ENCODE measurements around the gene SAFB. TPM values are rescaled to one million over a fixed set of nuclear protein-coding genes. Genes with fewer than 3 reads are reported as not detected.

The SAFB gene
- total RNA-seq, 1 donor from 2014 or later = 57.9 TPM

- H4K20me1 ChIP-seq (ENCODE audit: low read depth) = peaks cover 100% of the 10 kb centered on the region
- H3K4me2 ChIP-seq = no peak overlapping the region
- no peaks in the 10 kb centered on the region for H3K27me3 ChIP-seq
- peaks cover 6% of the 10 kb centered on the region for H3K36me3 ChIP-seq
- no peak overlapping the region for H3K4me3 Mint-ChIP-seq
- no peaks in the 10 kb centered on the region for H3K9me3 Mint-ChIP-seq
- H3K4me1 ChIP-seq = no peaks in the 10 kb centered on the region
- no peaks in the 10 kb centered on the region for H3K4me1 Mint-ChIP-seq
- H3K27ac ChIP-seq = no peak overlapping the region
- peaks cover 100% of the 10 kb centered on the region for H3K79me2 ChIP-seq (ENCODE audit: low read depth)
- no peak overlapping the region for H3K4me3 ChIP-seq
- no peak overlapping the region for H3K27ac Mint-ChIP-seq
- no peak for TF ChIP-seq EZH2phosphoT487 (IDR thresholded peaks at IDR 0.05)
- no peak for TF ChIP-seq EZH2 (IDR thresholded peaks at IDR 0.05)
- no peak for TF ChIP-seq CTCF (IDR thresholded peaks at IDR 0.05)
- H3K36me3 Mint-ChIP-seq = peaks cover 41% of the 10 kb centered on the region
- H3K9ac ChIP-seq = no peak overlapping the region
- H3K27me3 Mint-ChIP-seq (ENCODE audit: insufficient read depth, low read depth) = peaks cover 2% of the 10 kb centered on the region
- peaks cover 5% of the 10 kb centered on the region for H3F3A ChIP-seq (ENCODE audit: low read depth)
- no peak for DNase-seq (ENCODE audit: low spot score)
- H2AFZ ChIP-seq (replicated peaks) = no peak overlapping the region
- no peaks in the 10 kb centered on the region for H3K9me3 ChIP-seq (ENCODE audit: low read depth)
Observed at GRCh38 chr19:5642204-5642603, 19.3 kb downstream of the SAFB start.

GRCh38 chr19:5643060-5643459, 20.2 kb downstream of the SAFB start:
- H3K27me3 Mint-ChIP-seq (ENCODE audit: insufficient read depth, low read depth) = peaks cover 2% of the 10 kb centered on the region
- no peak overlapping the region for H3K27ac Mint-ChIP-seq
- no peak overlapping the region for H2AFZ ChIP-seq (replicated peaks)
- H3K36me3 Mint-ChIP-seq = peaks cover 43% of the 10 kb centered on the region
- H3K27ac ChIP-seq = no peak overlapping the region
- TF ChIP-seq CTCF (IDR thresholded peaks at IDR 0.05) (no peak), EZH2phosphoT487 (IDR thresholded peaks at IDR 0.05) (no peak), EZH2 (IDR thresholded peaks at IDR 0.05) (no peak)
- no peak overlapping the region for H3K4me3 ChIP-seq
- H4K20me1 ChIP-seq (ENCODE audit: low read depth) = peaks cover 97% of the 10 kb centered on the region
- peaks cover 7% of the 10 kb centered on the region for H3F3A ChIP-seq (ENCODE audit: low read depth)
- H3K4me3 Mint-ChIP-seq = no peak overlapping the region
- H3K9me3 ChIP-seq (ENCODE audit: low read depth) = no peaks in the 10 kb centered on the region
- H3K27me3 ChIP-seq = no peaks in the 10 kb centered on the region
- no peaks in the 10 kb centered on the region for H3K9me3 Mint-ChIP-seq
- peaks cover 99% of the 10 kb centered on the region for H3K79me2 ChIP-seq (ENCODE audit: low read depth)
- peaks cover 13% of the 10 kb centered on the region for H3K36me3 ChIP-seq
- H3K4me1 Mint-ChIP-seq = no peaks in the 10 kb centered on the region
- H3K9ac ChIP-seq = no peak overlapping the region
- H3K4me2 ChIP-seq = no peak overlapping the region
- H3K4me1 ChIP-seq = no peaks in the 10 kb centered on the region
- DNase-seq (ENCODE audit: low spot score) = no peak

- Histone ChIP-seq H3K4me2 (no peak overlapping the region), H3K79me2 (ENCODE audit: low read depth) (peaks cover 89% of the 10 kb centered on the region), H3K27ac (no peak overlapping the region), H3K4me3 (no peak overlapping the region), H4K20me1 (ENCODE audit: low read depth) (peaks cover 87% of the 10 kb centered on the region), H3K4me1 (no peaks in the 10 kb centered on the region), H3F3A (ENCODE audit: low read depth) (peaks cover 11% of the 10 kb centered on the region), H3K9ac (no peak overlapping the region), H3K9me3 (ENCODE audit: low read depth) (no peaks in the 10 kb centered on the region), H3K36me3 (peaks cover 14% of the 10 kb centered on the region), H3K27me3 (no peaks in the 10 kb centered on the region), H2AFZ (replicated peaks) (no peak overlapping the region)
- DNase-seq (ENCODE audit: low spot score) = no peak
- Mint-ChIP-seq H3K4me1 (no peaks in the 10 kb centered on the region), H3K9me3 (no peaks in the 10 kb centered on the region), H3K27me3 (ENCODE audit: insufficient read depth, low read depth) (no peaks in the 10 kb centered on the region), H3K36me3 (peaks cover 47% of the 10 kb centered on the region), H3K4me3 (peak overlapping the region; percentile 33), H3K27ac (no peak overlapping the region)
- no peak for TF ChIP-seq EZH2phosphoT487 (IDR thresholded peaks at IDR 0.05)
- TF ChIP-seq EZH2 (IDR thresholded peaks at IDR 0.05) = no peak
- TF ChIP-seq CTCF (IDR thresholded peaks at IDR 0.05) = no peak
Observed at GRCh38 chr19:5644037-5644436, 21.2 kb downstream of the SAFB start.

All from neural progenitor cell (in vitro differentiated cells).